Cerebellar cortex (tissue), 1 donor: ENCODE results near the gene SNX10.
A peak's percentile ranks its signal among the peaks of the same experiment; 100 is the strongest.

Source experiments
- DNase-seq: peaks from one replicate; pipeline ENCODE4 v3.0.0-alpha.2; 2015; ENCODE audit warnings: low spot score

SNX10 gene

GRCh38 chr7:26369593-26369992, 77.9 kb downstream of the SNX10 start:
- peak; percentile 86 for DNase-seq

DNA sequence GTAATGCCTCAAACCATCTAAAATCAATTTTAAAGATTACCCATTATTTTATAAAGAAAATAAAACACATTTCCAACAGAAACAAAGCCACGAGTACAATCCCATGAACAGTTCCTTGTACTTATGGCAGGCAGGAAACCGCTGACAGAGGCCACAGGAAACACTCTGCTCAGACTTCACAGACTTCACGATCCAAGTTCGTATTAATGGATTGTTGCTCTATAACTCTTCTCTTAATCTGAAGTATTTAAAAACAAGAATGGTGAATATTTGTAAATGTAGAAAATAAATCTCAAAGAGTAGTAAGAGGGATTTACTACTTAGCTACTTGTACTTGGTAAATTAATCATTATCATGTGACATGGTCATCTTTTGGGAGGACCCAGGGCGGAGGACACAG, 78.3 kb downstream of the SNX10 start:
- peak; percentile 44 for DNase-seq

GRCh38 chr7:26372249-26372648, 80.6 kb downstream of the SNX10 start:
- DNase-seq: peak; percentile 46

DNA sequence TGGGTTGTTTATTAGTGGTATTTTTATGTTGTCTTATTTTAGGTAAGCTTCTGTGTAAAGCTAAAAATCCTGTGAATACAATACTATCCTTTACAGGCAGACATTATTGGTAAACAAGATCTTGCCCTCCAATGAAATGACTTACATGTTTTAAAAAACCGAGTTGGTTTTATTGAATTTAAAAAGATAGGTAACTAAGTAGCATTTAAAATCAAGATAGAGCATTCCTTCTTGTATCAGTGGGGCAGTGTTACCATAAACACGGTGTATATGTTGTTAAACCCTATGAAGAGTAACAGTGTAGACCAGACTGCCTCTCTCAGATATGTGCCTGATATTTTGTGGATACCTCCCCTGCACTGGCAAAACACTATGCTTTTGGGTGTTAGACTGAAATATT, 81.0 kb downstream of the SNX10 start:
- DNase-seq: peak; percentile 56

GRCh38 chr7:26374647-26375373, 83.1 kb downstream of the SNX10 start:
- no peak for DNase-seq

DNA sequence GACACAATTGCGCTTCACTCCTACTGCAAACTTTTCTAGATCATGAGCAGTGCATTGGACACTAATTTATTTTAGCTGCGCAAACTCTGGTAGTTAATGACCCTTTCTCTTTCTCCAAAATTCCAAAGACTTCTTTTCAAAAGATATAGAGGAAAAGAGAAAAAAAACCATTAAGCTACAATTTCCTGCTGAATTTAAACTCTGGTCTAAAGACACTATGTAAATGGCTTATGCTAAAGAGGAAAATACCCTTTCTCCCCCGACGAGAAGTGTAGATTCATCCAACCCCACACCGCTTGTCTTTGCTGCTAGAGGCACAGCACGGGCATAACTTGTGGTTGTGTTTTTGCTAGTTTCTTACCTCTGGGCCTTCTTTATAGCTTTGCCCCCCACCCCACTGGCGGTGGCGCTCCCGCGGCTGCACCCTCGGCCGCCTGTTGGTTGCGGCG, 84.1 kb downstream of the SNX10 start:
- DNase-seq: peak; percentile 74

DNA sequence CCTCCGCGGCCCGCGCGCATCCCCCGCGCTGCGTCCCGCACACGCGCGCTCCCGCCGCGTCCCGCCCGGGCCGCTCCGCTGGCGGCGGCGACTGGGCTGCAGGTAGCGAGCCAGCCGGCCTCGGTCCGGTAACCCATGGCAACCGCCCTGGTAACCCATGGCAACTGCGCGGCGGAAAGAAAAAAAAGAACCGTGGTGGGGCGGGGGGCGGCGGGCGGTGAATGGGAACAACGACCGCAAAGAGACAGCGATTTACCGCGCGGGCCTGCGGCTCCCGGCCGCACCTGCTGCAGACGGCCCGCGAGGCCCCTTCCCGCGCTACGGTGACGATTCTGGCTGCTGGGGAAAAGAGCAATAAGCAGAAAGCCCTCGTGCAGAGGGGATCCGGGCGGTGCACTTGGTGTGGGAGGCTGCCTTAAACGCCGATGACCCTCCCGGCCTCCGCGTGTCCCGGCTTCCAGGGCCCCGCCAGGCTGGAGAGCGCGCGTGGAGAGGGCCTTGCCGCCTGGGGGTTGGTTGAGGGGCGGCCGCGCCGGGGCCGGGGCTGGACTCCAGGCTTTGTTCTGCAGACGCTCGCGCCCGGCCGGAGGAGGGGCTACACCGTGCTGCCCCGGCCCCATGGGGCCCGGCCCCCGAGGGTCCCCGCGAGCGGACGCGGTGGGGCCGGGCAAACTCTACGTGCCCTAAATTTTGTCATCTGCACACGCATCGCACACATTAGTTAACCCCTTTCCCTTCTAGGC, 84.7 kb downstream of the SNX10 start:
- peak; percentile 75 for DNase-seq

DNA sequence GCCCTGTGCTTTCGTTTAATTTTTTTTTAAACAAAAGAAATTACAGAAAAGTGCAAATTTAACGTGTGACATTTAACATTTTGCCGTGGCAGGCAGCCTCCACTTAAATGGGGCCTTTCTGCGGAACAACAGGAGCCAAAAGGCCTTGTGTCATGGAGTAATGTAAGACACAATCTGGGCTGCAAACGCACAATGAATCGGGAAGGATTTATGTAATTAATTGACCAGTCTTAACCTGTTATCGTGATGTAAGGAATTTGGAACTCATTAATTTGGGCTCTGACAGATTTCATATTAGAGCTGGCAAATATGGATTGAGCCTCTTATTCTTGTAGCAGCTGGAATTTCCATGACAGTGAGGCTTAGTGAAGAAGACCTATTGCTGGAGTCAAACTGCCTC, 86.4 kb downstream of the SNX10 start:
- peak; percentile 25 for DNase-seq

DNA sequence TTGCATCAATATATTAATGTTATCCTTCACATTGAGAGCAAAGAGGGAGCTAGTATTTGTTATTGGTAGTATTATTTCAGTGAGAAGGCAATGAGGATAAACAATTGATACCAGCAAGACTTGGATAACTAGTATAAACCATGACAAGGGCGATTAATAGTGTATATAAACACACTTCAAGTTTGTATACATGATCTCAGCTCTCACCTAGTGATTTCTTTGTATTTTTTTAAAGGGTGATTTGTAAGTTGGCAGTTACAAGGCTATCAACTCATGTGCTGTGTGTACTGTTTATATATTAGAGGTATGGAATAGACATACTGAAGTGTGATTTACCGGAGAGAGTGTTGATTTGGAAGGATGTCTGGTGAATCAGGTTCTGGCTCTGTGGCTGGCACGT, 88.0 kb downstream of the SNX10 start:
- DNase-seq: no peak

DNA sequence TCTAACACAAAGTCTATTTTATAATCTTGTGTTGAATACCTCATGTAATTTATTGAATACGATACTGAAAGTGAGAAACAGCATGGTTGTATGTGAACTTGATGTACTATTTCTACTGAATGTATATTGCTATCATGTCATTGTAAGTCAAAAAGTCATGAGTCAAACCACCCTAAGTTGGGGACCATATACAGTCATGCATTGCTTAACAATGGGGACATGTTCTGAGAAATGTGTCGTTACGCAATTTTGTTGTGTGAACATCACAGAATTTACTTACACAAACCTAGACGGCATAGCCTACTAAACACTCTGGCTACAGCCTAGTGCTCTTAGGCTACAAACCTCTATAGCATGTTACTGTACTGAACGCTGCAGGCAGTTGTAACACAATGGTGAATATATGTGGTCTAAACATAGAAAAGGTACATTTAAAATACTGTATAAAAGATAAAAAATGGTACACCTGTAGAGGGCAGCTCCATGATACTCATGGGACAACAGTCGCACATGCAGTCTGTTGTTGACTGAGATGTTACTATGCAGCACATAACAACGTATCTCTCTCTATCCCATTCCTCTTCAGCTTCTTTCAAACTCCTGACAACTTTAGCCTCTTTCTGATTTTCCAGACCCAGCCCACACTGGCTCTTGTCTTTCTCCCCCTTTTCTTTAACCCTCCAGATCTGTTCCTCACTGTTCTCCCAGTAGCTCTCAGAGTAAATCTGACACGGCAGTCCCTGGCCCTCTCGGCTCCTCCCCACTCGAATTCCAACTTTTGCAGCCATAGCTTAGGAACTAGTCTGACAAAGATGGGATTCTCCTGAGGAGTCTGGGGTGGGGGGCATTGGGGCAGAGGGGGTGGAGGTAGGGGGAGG, 90.1 kb downstream of the SNX10 start:
- no peak for DNase-seq

DNA sequence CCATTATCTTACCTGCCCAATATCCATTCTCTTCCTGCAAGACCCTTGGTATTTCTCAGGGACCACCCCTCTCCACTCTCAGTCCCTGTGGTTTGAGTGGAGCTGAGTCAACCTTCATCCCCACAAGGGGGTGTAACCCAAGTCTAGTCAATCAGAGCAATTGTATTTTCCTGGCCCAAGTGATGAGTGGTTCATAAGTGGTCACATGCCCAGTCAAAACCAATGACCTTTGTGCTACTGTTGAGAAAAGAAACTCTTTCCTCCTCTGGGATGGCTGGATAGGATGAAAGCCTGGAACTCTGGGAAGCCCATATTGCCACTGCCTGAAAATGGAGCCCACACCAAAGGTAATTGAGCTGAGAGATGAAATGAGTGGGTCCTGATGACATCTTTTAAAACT, 93.6 kb downstream of the SNX10 start:
- no peak for DNase-seq

GRCh38 chr7:26387731-26388130, 96.1 kb downstream of the SNX10 start:
- DNase-seq: no peak

GRCh38 chr7:26388256-26388655, 96.6 kb downstream of the SNX10 start:
- DNase-seq: no peak

DNA sequence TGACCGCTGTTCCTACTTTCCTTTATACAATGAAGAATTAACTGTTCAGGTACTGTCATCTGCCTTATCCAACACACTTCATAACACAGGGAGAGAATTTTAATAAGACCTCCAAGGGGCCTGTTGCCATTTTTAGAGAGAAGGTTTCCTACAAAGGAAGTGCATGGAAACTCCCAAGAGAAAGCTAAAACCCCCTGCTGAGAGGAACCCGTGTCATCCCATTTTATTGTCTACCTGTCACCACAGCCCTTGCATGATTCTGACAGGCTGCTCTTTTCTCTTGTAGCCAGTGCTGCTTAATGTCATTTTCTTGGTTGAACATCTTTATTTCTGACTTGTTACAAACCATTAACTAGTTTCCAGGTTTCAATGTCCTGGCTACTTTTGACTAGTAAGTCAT, 98.4 kb downstream of the SNX10 start:
- DNase-seq: no peak

DNA sequence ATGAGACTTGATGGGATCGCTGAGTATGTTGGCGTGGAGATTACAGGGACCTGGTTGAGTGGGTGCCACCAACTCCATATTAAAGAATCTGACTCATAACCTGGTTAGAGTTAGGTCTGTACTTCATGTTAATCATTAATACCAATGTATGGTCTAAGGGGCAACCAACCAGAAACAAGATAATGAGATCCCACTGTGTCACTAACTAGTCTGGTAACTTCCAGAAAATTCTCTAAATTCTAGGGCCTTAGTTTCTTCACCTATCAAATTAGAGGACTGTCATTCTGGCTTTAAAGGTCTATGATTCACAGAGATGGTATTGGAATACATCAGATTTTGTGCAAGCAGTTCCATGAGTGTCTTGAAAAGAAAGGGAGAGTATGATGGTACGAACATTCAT, 102.2 kb downstream of the SNX10 start:
- DNase-seq: no peak

- peak; percentile 92 for DNase-seq
Observed at GRCh38 chr7:26397332-26397731, 105.7 kb downstream of the SNX10 start.

GRCh38 chr7:26397796-26398426, 106.2 kb downstream of the SNX10 start:
- peak; percentile 69 for DNase-seq

DNA sequence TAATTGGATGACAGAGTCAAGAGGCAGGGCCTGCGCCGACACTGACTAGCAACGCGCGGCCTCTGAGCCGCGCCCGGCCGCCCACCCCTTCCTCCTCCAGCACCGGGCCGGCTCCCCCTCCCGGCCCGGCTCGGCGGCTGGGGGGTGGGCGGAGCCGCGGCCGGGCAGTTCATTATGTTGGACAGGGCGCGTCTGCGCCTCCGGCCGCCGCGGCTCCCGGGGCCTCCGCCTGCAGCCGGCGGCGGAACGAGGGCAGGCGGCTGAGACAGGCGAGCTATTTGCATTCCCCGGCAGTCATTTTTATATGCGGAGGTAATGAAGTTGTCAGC, 106.7 kb downstream of the SNX10 start:
- DNase-seq: peak; percentile 66

- peak; percentile 78 for DNase-seq
Observed at GRCh38 chr7:26398756-26399509, 107.3 kb downstream of the SNX10 start.

GRCh38 chr7:26399736-26400135, 108.1 kb downstream of the SNX10 start:
- peak; percentile 7 for DNase-seq

GRCh38 chr7:26403640-26404039, 112.0 kb downstream of the SNX10 start:
- no peak for DNase-seq
